Hepatocyte (in vitro differentiated cells): Measurements from ENCODE around the gene PMIS2.

Experiments
- CTCF ChIP-seq: fragments of 200-600 bp; sonication (generic); IDR thresholded peaks from 2 replicates; pipeline ENCODE4 v1.5.1; 2016; ENCODE audit warnings: antibody characterized with exemption, mild to moderate bottlenecking; ENCODE audit not compliant: poor library complexity
- EZH2phosphoT487 ChIP-seq: fragments of 200-600 bp; sonication (generic); IDR thresholded peaks from one replicate; pipeline ENCODE4 v1.6.1; 2018; ENCODE audit warnings: antibody characterized with exemption, mild to moderate bottlenecking, low read depth, moderate library complexity; ENCODE audit not compliant: unreplicated experiment, severe bottlenecking

DNA sequence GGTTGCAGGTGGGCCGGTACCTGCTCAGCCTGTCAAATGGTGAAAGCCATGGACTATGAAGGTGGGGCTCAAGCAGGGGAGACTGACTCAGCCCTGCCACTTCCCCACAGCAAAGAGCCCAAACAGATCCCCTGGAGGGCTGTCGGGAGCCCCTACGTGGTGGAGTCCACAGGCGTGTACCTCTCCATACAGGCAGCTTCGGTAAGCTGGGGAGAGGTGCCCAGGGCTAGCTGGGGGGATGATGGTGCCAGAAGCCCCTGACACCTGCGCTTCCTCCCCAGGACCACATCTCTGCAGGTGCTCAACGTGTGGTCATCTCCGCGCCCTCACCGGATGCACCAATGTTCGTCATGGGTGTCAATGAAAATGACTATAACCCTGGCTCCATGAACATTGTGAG is 43.8 kb upstream of the PMIS2 start:
- no peak for TF ChIP-seq EZH2phosphoT487
- no peak for TF ChIP-seq CTCF
